Activated naive CD8-positive, alpha-beta T cell treated with anti-CD3 and anti-CD28 coated beads, Interleukin-2, amount 10 ng/mL, durations not matched to agents 7 days and 5 days (primary cell): ENCODE measurements around the gene VEGFB. TPM values are rescaled to one million over a fixed set of nuclear protein-coding genes. Genes with fewer than 3 reads are reported as not detected.

ENCODE experiments used
- ATAC-seq: fragments of 150-1000 bp; cut with Tn5 transposase; one replicate; pipeline ENCODE4 v1.10.0; 2021; ENCODE audit warnings: low read depth, moderate library complexity
- POLR2A ChIA-PET: fragments of 350-600 bp; sonication (Branson Sonifier 250); formaldehyde crosslinking; loops from one replicate; lab custom pipeline; 2021; ENCODE audit warnings: antibody characterized with exemption; lab: Charles Lee
- DNase-seq: peaks from one replicate; pipeline ENCODE4 v3.0.0; 2021
- H3K27ac Mint-ChIP-seq: one replicate; pipeline ENCODE4 v1.8.0; 2022; ENCODE audit warnings: mild to moderate bottlenecking, mixed read lengths
- H3K27me3 Mint-ChIP-seq: one replicate; pipeline ENCODE4 v1.8.0; 2022; ENCODE audit warnings: mild to moderate bottlenecking, moderate library complexity, mixed read lengths
- H3K36me3 Mint-ChIP-seq: one replicate; pipeline ENCODE4 v1.8.0; 2021; ENCODE audit warnings: mild to moderate bottlenecking, mixed read lengths
- H3K4me1 Mint-ChIP-seq: one replicate; pipeline ENCODE4 v1.8.0; 2021; ENCODE audit warnings: mixed read lengths
- H3K4me3 Mint-ChIP-seq: one replicate; pipeline ENCODE4 v1.8.0; 2022; ENCODE audit warnings: mild to moderate bottlenecking, moderate library complexity, mixed read lengths
- H3K9me3 Mint-ChIP-seq: one replicate; pipeline ENCODE4 v1.8.0; 2021; ENCODE audit warnings: mixed read lengths
- total RNA-seq, 2 experiments: library from RNA; stranded (reverse); gene quantifications; one replicate each; pipeline ENCODE4 v1.2.3, GENCODE V29; 2021

Gene VEGFB
- total RNA-seq, 2 experiments from 2014 or later, result 93.4 to 98.8 TPM

DNA sequence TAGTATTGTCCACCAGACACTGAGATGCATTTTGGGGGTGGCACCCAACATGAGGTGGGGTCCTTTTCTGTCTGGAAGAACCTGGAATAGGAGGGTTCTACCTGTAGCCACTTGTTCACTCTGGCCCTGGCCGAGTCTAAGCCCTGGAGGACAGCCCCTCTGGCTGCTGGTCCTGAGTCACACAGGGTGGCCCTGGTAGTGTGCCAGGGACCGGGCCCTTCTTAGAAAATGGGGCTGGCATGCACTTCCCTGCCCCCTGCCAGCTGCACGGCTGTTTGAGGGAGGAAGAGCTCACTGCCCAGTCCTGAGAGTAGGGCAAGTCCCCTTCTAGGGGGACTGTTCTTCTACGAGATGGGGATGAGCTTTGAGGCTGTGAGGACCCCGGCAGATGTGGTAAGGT lies 19.1 kb downstream of the VEGFB start:
- peaks cover 2% of the 10 kb centered on the region for H3K27me3 Mint-ChIP-seq
- peaks cover 7% of the 10 kb centered on the region for H3K36me3 Mint-ChIP-seq
- no peak for DNase-seq
- POLR2A ChIA-PET, result interaction anchor here (1.4 kb wide), 1 partner anchor 16 kb away, joined by 4 read pairs; no protein-coding TSS in a partner anchor
- H3K4me1 Mint-ChIP-seq, result peaks cover 18% of the 10 kb centered on the region
- H3K27ac Mint-ChIP-seq, result no peak overlapping the region
- no peak for ATAC-seq
- no peak overlapping the region for H3K4me3 Mint-ChIP-seq
- H3K9me3 Mint-ChIP-seq, result no peaks in the 10 kb centered on the region

DNA sequence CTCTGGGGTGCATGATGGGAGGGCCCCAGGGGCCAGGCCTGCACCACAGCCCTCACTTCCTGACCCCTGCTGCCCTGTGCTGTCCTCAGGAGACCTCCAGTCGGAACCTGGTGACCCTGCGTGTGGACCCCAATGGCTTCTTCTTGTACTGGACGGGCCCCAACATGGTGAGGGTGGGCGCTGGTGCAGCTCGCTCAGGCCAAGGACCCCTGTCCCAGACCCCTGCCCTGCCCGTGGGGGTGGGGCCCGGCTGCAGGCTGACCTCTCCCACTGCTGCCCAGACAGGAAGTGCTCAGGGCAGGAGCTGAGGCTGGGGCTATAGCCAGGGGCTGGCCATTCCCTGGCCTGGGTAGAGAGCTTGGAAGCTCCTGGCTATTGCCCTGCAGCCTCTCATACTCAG lies 19.9 kb downstream of the VEGFB start:
- peaks cover 19% of the 10 kb centered on the region for H3K4me1 Mint-ChIP-seq
- peaks cover 2% of the 10 kb centered on the region for H3K27me3 Mint-ChIP-seq
- DNase-seq (no peak), ATAC-seq (no peak)
- no peaks in the 10 kb centered on the region for H3K9me3 Mint-ChIP-seq
- no peak overlapping the region for H3K4me3 Mint-ChIP-seq
- POLR2A ChIA-PET, result interaction anchor here (1.0 to 1.4 kb wide), 2 partner anchors 9 to 15 kb away, joined by 3 to 4 read pairs; no protein-coding TSS in a partner anchor
- peaks cover 7% of the 10 kb centered on the region for H3K36me3 Mint-ChIP-seq
- H3K27ac Mint-ChIP-seq, result no peak overlapping the region

DNA sequence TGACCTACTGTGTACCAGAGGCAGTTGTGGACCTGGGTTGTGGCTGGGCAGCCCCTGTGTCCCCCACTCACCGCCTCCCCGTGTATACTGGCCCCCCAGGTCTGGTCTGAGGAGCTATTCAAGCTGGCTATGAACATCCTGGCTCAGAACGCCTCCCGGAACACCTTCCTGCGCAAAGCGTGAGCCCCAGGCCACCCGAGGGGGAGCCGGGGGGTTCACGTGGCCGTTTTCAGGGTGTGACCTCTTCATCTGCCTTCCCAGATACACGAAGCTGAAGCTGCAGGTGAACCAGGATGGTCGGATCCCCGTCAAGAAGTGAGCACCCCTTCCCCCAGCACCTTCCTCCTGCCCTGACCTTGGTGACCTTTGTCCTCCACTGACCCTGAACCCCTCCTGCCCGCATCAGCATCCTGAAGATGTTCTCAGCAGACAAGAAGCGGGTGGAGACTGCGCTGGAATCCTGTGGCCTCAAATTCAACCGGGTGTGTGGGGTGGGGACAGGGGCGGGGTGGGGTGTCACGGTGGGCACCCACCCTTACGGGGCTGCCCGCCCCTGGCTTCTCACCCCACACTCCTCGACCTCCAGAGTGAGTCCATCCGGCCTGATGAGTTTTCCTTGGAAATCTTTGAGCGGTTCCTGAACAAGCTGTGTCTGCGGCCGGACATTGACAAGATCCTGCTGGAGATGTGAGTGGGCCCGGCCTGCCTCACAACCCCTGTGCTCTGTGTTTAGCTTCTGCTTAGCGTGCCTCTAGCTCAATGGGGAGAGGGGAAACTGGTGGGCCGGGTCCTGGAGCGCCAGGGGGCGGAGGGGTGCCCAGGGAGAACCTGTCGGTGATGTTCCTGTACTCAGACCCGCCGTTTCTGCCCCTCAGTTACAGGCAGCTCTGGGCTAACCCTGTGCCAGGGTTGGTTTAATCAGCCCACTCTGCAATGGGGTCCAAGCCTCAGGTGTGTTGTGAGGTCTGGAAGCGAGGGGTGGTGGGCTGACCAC lies 21.0 kb downstream of the VEGFB start:
- H3K27me3 Mint-ChIP-seq, result no peaks in the 10 kb centered on the region
- DNase-seq (no peak), ATAC-seq (no peak)
- peaks cover 23% of the 10 kb centered on the region for H3K4me1 Mint-ChIP-seq
- no peaks in the 10 kb centered on the region for H3K9me3 Mint-ChIP-seq
- H3K36me3 Mint-ChIP-seq, result peaks cover 17% of the 10 kb centered on the region
- POLR2A ChIA-PET, result interaction anchor here (0.7 to 1.6 kb wide), 4 partner anchors 10 to 34 kb away, joined by 3 to 4 read pairs (median 4); partner anchors contain the start of gene FKBP2
- H3K27ac Mint-ChIP-seq, result no peak overlapping the region
- no peak overlapping the region for H3K4me3 Mint-ChIP-seq

DNA sequence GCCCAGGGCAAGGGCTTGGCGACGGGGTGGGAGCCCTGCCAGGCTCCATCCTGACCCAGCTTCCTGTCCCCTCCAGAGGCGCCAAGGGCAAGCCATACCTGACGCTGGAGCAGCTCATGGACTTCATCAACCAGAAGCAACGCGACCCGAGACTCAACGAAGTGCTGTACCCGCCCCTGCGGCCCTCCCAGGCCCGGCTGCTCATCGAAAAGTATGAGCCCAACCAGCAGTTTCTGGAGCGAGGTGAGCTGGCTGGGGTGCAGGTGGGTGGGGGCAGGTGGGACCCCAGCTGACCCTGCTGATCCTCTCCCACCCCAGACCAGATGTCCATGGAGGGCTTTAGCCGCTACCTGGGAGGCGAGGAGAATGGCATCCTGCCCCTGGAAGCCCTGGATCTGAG lies 21.9 kb downstream of the VEGFB start:
- POLR2A ChIA-PET, result interaction anchor here (0.7 to 1.6 kb wide), 3 partner anchors 12 to 34 kb away, joined by 3 to 4 read pairs (median 4); partner anchors contain the start of gene FKBP2
- no peak overlapping the region for H3K27ac Mint-ChIP-seq
- peaks cover 20% of the 10 kb centered on the region for H3K4me1 Mint-ChIP-seq
- H3K27me3 Mint-ChIP-seq, result no peaks in the 10 kb centered on the region
- DNase-seq, result no peak
- H3K4me3 Mint-ChIP-seq, result no peak overlapping the region
- no peak for ATAC-seq
- H3K9me3 Mint-ChIP-seq, result no peaks in the 10 kb centered on the region
- H3K36me3 Mint-ChIP-seq, result peaks cover 17% of the 10 kb centered on the region

DNA sequence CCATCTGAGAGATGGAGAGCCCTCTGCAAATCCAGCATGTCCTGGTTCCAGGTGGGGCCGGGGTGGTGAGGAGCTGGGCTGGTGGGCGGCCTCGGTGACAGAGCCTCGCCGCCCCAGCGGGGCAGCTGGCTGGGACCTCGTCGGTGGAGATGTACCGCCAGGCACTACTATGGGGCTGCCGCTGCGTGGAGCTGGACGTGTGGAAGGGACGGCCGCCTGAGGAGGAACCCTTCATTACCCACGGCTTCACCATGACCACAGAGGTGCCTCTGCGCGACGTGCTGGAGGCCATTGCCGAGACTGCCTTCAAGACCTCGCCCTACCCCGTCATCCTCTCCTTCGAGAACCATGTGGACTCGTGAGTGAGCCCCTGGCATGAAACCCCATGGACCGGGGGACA lies 24.0 kb downstream of the VEGFB start:
- POLR2A ChIA-PET, result interaction anchor here (0.9 to 1.2 kb wide), 3 partner anchors 11 to 54 kb away, joined by 3 read pairs; partner anchors contain the start of gene FKBP2
- H3K27me3 Mint-ChIP-seq, result no peaks in the 10 kb centered on the region

DNA sequence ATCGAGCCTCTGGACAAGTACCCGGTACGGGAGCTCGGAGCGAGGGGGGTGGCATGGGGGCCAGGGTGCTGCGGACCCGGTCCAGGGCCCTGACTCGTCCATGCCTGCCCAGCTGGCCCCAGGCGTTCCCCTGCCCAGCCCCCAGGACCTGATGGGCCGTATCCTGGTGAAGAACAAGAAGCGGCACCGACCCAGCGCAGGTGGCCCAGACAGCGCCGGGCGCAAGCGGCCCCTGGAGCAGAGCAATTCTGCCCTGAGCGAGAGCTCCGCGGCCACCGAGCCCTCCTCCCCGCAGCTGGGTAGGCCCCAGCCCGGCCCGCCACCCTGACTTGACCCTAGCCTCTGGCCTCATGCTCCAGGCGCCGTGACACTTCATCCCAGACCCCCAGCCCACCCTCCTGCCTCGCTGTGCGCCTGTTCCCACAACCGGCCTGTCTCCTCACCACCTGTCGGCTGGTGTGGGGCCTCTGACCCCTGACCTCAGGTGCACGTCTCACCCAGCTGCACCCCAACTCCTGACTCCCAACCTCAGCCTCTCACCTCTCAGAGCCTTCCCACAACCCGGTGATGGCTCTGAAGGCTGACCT lies 24.7 kb downstream of the VEGFB start:
- no peak for DNase-seq
- peaks cover 17% of the 10 kb centered on the region for H3K36me3 Mint-ChIP-seq
- no peaks in the 10 kb centered on the region for H3K9me3 Mint-ChIP-seq
- POLR2A ChIA-PET, result interaction anchor here (0.9 to 1.2 kb wide), 2 partner anchors 10 to 18 kb away, joined by 3 read pairs; partner anchors contain the start of gene FKBP2
- ATAC-seq, result no peak
- H3K4me1 Mint-ChIP-seq, result peaks cover 8% of the 10 kb centered on the region
- H3K4me3 Mint-ChIP-seq, result no peak overlapping the region
- H3K27me3 Mint-ChIP-seq, result no peaks in the 10 kb centered on the region
- H3K27ac Mint-ChIP-seq, result no peak overlapping the region

More for the DNA sequence above, 24.0 kb downstream of the VEGFB start:
- Mint-ChIP-seq H3K36me3 (peaks cover 19% of the 10 kb centered on the region), H3K9me3 (no peaks in the 10 kb centered on the region), H3K4me3 (no peak overlapping the region), H3K27ac (no peak overlapping the region), H3K4me1 (peaks cover 14% of the 10 kb centered on the region)
- no peak for ATAC-seq
- DNase-seq, result no peak

DNA sequence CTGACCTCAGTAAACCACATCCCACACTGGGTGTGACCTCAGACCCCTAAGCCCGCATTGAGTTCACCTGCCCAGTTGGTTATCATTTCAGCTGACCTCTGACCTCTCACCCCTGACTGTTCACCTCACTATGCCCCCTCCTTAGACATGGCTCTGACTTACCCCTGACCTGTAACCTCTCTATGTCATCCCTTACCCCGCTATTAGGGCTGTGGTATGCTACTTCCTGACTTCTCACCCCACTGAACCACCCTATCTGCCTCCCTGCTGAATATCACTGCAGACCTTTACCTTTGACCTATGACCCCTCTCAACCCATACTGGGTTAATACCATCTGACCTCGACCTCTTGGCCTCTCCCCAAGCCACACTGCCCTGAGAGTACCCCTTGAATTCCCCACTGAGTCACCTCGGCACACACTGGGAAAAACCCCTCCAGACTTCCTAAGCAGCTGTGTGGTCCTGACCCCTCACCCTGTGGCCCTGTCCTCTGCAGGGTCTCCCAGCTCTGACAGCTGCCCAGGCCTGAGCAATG lies 25.2 kb downstream of the VEGFB start:
- POLR2A ChIA-PET, result no interaction called here
- DNase-seq, result no peak
- ATAC-seq, result no peak
- no peak overlapping the region for H3K4me3 Mint-ChIP-seq
- no peaks in the 10 kb centered on the region for H3K9me3 Mint-ChIP-seq
- peaks cover 7% of the 10 kb centered on the region for H3K4me1 Mint-ChIP-seq
- no peak overlapping the region for H3K27ac Mint-ChIP-seq
- H3K36me3 Mint-ChIP-seq, result peaks cover 17% of the 10 kb centered on the region
- H3K27me3 Mint-ChIP-seq, result no peaks in the 10 kb centered on the region

DNA sequence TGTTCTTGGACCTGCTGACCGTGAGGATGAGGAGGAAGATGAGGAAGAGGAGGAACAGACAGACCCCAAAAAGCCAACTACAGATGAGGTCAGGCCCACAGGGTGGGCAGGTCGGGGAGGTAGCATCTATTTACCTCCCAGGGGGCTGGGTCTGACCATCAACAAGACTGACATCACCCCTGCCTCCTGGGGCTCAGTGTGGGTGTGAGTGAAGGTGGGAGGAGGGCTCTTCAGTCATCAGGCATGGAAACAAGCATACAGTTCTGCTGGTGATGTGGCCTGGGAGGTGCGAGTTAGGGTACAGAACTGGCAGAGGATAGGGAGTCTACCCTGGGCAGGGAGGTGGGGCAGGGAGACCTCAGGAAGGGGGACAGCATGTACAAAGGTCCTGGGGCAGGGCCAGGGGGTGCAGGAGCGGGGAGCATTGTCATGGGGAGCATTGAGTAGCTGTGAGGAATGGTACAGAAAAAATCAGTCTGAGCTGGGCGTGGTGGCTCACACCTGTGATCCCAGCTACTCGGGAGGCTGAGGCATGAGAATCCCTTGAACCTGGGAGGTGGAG lies 25.8 kb downstream of the VEGFB start:
- peaks cover 16% of the 10 kb centered on the region for H3K36me3 Mint-ChIP-seq
- DNase-seq, result no peak
- H3K4me3 Mint-ChIP-seq, result no peak overlapping the region
- no peaks in the 10 kb centered on the region for H3K9me3 Mint-ChIP-seq
- POLR2A ChIA-PET, result interaction anchor here (1.0 to 1.5 kb wide), 3 partner anchors 9 to 13 kb away, joined by 3 to 5 read pairs (median 3); partner anchors contain the start of gene PPP1R14B
- H3K4me1 Mint-ChIP-seq, result peaks cover 7% of the 10 kb centered on the region
- no peaks in the 10 kb centered on the region for H3K27me3 Mint-ChIP-seq
- no peak for ATAC-seq
- H3K27ac Mint-ChIP-seq, result peak overlapping the region; percentile 33

DNA sequence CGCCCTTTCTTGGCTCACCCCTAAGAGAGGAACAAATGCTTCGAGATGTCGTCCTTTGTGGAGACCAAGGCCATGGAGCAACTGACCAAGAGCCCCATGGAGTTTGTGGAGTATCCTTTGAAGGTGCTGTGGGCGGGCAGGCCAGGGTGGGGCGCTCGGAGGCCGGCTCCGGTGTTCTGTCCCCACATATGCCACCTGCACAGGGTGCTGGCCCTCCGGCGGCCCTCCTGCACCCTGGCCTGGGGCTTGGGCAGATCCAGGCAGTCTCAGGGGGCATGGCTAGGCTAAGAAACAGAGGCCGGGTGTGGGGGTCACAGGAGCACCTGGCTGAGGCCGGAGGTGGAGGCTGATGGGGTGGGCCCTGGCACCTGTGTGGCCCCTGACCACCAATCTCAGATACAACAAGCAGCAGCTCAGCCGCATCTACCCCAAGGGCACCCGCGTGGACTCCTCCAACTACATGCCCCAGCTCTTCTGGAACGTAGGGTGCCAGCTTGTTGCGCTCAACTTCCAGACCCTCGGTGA lies 27.2 kb downstream of the VEGFB start:
- H3K9me3 Mint-ChIP-seq, result no peaks in the 10 kb centered on the region
- no peaks in the 10 kb centered on the region for H3K27me3 Mint-ChIP-seq
- ATAC-seq, result no peak
- no peak overlapping the region for H3K4me3 Mint-ChIP-seq
- POLR2A ChIA-PET, result interaction anchor here (0.7 to 1.5 kb wide), 3 partner anchors 8 to 1421 kb away, joined by 3 read pairs; no protein-coding TSS in a partner anchor
- H3K36me3 Mint-ChIP-seq, result peaks cover 16% of the 10 kb centered on the region
- H3K27ac Mint-ChIP-seq, result no peak overlapping the region
- peaks cover 7% of the 10 kb centered on the region for H3K4me1 Mint-ChIP-seq
- DNase-seq, result no peak

DNA sequence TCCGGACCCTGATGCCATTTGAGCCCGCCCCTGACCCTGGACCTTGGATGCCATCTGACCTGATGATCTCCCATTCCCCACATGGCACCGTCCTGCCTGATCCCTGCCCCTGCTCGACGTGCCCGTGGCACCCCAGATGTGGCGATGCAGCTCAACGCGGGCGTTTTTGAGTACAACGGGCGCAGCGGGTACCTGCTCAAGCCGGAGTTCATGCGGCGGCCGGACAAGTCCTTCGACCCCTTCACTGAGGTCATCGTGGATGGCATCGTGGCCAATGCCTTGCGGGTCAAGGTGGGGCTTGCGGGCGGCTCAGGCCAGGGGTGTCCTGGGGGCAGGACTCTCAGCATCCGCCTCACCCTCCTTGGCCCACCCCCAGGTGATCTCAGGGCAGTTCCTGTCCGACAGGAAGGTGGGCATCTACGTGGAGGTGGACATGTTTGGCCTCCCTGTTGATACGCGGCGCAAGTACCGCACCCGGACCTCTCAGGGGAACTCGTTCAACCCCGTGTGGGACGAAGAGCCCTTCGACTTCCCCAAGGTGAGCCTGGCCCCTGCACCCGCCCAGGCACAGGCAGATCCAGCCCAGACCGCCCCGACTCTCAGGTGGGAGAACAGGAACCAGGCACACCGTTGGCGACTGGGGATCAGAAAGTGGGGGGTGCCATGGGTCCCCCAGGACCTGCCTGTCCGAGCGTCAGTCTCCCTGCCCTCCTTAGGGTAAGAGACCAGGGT lies 28.1 kb downstream of the VEGFB start:
- Mint-ChIP-seq H3K9me3 (no peaks in the 10 kb centered on the region), H3K4me3 (no peak overlapping the region), H3K4me1 (peaks cover 7% of the 10 kb centered on the region), H3K27ac (no peak overlapping the region), H3K36me3 (peaks cover 16% of the 10 kb centered on the region), H3K27me3 (no peaks in the 10 kb centered on the region)
- POLR2A ChIA-PET, result no interaction called here
- no peak for DNase-seq
- no peak for ATAC-seq

DNA sequence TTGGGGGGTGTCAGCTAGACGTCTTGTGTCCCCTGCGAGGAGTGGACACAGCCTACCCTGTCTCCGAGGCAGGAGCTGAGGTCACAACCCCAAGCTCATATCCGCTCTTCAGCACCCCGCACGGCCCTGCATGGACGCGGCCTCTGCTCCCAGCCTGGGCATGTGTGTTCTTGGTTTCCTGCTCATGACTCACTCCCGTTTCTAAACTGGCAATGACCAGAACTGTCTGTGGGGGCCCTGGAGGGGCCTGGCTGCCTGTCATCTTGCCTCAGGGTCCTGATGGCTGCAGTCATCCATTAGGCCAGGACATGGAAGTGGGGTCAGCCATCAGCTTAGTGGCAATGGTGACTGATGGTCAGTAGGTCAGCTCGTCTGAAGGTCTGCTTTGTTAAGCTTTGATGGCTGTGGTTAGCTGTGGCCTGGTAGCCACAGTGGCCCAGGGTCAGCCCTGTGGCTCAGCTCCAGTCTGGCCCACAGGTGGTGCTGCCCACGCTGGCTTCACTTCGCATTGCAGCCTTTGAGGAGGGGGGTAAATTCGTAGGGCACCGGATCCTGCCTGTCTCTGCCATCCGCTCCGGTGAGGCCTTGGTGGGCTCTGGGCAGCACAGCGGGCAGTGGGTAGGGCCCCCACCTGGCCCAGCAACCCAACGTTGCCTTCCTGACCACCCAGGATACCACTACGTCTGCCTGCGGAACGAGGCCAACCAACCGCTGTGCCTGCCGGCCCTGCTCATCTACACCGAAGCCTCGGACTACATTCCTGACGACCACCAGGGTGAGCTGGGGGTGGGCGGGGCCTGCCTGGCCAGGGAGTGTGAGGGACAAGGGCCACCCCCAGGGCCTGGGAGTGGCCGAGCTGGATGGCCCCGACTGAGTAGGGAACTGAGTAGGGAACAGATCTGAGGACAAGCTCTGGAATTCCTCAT lies 28.9 kb downstream of the VEGFB start:
- H3K4me1 Mint-ChIP-seq, result peaks cover 15% of the 10 kb centered on the region
- no peak overlapping the region for H3K27ac Mint-ChIP-seq
- POLR2A ChIA-PET, result no interaction called here
- H3K27me3 Mint-ChIP-seq, result no peaks in the 10 kb centered on the region
- ATAC-seq (no peak), DNase-seq (no peak)
- no peaks in the 10 kb centered on the region for H3K9me3 Mint-ChIP-seq
- H3K4me3 Mint-ChIP-seq, result no peak overlapping the region
- peaks cover 18% of the 10 kb centered on the region for H3K36me3 Mint-ChIP-seq
